Measurements from ENCODE around the gene NPHP1.

GRCh38 chr2:110101901-110102803 is 102.7 kb downstream of the NPHP1 start:
- TF ChIP-seq CTCF (IDR thresholded peaks at IDR 0.05) (no peak), ZNF396 (CRISPR knock-in tag; IDR thresholded peaks at IDR 0.05; ENCODE audit: borderline replicate concordance) (no peak), ZNF423 (CRISPR knock-in tag; IDR thresholded peaks at IDR 0.05) (no peak), NFYB (CRISPR knock-in tag; conservative IDR thresholded peaks at IDR 0.05; ENCODE audit: low read depth) (no peak), ZNF219 (CRISPR knock-in tag; IDR thresholded peaks at IDR 0.05; ENCODE audit: borderline replicate concordance) (no peak), ZNF232 (CRISPR knock-in tag; IDR thresholded peaks at IDR 0.05) (no peak), TCF7 (CRISPR knock-in tag; IDR thresholded peaks at IDR 0.05; ENCODE audit: low read depth) (no peak), IRF2 (CRISPR knock-in tag; IDR thresholded peaks at IDR 0.05; ENCODE audit: borderline replicate concordance, low read depth) (no peak), MAX (CRISPR knock-in tag; IDR thresholded peaks at IDR 0.05) (no peak), OVOL2 (CRISPR knock-in tag; IDR thresholded peaks at IDR 0.05; ENCODE audit: borderline replicate concordance) (no peak), TP53 (CRISPR knock-in tag; IDR thresholded peaks at IDR 0.05) (no peak)
